Measurements from ENCODE around the gene ARHGAP4.

Gene ARHGAP4

DNA sequence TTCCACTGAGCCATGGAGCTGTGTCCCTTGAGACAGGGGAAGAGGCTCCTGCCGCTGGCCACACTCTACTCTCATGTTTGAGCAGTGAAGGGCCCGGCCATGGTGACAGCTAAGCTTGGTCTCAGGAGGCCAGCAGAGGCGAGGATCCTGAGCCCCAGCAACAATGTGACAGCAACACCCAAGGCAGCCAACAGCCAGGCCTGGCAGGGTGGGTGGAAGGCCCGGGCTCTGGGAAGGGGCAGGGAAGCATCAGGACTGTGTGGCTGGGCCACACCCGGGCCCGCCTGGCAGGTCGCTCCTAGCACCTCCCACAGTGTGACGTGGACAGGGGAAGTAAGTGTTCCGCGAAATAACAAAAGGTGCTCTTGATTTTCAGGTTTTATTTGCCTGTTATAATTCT lies 64.9 kb downstream of the ARHGAP4 start:
- no peak for DNase-seq (ENCODE audit: extremely low read depth, low read depth)
- TF ChIP-seq, protein P1, sequence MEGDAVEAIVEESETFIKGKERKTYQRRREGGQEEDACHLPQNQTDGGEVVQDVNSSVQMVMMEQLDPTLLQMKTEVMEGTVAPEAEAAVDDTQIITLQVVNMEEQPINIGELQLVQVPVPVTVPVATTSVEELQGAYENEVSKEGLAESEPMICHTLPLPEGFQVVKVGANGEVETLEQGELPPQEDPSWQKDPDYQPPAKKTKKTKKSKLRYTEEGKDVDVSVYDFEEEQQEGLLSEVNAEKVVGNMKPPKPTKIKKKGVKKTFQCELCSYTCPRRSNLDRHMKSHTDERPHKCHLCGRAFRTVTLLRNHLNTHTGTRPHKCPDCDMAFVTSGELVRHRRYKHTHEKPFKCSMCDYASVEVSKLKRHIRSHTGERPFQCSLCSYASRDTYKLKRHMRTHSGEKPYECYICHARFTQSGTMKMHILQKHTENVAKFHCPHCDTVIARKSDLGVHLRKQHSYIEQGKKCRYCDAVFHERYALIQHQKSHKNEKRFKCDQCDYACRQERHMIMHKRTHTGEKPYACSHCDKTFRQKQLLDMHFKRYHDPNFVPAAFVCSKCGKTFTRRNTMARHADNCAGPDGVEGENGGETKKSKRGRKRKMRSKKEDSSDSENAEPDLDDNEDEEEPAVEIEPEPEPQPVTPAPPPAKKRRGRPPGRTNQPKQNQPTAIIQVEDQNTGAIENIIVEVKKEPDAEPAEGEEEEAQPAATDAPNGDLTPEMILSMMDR (IDR thresholded peaks at IDR 0.05; ENCODE audit: low read depth, low read length): no peak

All from AG09319 (cell line).